NCI-H82 (cell line): ENCODE data around the gene SHTN1.

Source experiments
- DNase-seq: peaks from one replicate; lab custom pipeline; 2025; lab: John Stamatoyannopoulos, UW

Gene SHTN1

DNA sequence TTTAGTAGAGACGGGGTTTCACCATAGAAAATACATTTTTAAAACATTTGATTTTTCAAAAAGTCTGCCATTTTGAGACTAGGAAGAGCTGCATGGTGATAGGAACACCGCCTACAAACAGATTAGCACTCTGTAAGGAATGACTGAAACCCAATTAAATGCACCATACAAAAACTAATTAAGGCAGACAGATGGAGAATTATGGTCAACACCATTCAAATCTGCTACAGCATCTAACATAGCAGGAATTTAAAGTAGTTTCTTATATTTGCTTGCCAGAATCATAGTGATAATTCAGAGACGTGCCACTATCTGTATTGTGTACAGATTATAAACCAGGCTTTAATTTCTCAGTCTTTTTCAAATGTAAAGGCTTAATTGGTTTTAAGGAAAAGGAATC, 87.5 kb downstream of the SHTN1 start:
- DNase-seq: peak; percentile 77

DNA sequence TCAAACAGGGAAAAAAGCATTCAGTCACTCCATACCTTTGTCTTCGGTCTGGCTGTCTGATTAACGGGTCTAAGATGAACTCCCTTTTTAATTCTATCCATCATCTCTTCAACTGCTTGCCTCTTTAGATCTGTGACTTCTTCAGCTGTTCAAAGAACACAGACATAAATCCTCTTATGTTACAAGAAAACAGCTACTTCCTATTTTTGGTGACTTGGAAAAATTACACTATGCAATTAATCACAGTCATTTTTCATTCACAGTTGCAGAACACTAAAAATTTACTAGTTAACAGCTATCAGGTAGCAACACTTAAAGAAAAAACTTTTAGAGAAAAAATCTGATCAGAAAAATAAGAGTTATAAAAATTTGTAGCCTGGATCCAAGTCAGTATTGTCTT, 89.6 kb downstream of the SHTN1 start:
- DNase-seq: no peak

DNA sequence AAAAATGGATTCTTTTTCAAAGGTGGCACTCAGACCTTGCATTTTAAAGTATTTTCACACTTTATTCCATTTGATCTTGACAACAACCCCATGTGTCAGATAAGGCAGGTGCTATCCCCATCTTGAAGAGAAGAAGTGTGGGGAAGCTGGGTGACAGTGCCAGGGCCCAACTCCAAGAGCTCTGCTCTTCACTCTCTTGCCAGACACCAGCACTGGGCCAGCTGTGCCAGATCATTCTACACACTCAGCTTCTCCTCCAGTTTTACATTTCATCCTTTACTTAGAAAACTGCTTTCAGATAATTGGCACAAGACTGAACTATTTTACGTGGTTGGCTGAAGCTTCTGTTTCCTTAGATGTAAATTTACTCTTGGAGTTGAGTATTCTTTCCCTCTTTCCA, 91.3 kb downstream of the SHTN1 start:
- DNase-seq: no peak

DNA sequence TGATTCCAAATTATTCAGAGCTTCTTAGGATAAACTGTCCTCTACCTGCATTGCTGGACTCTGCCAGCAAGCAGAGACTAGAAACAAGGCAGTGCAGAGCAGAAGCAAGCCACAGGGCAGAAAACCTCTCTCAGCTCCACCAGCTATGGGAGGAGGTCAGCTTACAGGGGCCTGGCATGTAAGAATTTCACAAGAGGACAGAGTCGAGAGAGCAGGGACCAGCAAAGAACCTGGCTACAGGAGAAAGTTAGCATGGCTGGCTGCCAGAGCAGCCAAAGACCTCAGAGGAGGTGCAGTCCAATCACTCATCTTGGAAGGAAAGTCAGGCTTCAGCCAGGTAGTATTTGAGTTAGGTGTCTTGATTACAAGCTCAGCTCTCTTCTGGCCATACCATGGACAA, 92.8 kb downstream of the SHTN1 start:
- DNase-seq: no peak

DNA sequence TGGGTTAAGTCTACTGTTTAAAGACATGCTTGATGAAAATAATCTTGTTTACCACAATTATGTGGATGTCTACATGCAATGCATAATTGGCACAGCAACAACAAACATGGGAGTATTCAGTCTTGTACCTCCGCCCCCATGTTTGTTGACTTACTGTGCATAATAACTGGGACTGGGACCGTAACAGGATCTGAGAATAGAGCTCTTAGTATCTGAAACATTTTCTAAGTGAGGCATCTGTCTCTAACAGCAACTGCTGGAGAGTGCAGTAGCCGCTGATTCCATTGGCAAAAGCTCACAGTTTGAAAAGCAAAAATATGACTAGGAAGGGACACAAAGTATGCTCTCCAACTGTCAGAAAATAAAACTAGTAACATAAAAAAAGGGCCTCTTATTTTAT, 94.1 kb downstream of the SHTN1 start:
- DNase-seq: peak; percentile 66

DNA sequence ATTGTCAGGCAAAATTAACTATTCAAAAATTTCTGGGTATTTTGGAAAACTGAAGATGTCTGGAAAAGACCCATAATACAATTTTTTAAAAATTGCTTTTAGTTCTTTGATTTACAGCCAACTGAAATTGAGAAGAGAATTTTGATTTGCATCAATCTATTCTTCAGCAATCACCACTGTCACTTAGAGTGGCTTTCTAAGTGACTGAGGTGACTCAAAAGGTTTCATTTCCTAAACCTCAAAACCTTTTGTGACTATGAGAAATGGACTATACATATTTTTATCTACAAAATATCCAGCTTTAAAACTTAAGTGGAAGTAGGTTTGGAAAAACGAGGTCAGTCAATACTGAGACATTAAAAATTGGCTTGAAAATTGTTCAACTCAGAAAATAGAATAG, 95.7 kb downstream of the SHTN1 start:
- no peak for DNase-seq

DNA sequence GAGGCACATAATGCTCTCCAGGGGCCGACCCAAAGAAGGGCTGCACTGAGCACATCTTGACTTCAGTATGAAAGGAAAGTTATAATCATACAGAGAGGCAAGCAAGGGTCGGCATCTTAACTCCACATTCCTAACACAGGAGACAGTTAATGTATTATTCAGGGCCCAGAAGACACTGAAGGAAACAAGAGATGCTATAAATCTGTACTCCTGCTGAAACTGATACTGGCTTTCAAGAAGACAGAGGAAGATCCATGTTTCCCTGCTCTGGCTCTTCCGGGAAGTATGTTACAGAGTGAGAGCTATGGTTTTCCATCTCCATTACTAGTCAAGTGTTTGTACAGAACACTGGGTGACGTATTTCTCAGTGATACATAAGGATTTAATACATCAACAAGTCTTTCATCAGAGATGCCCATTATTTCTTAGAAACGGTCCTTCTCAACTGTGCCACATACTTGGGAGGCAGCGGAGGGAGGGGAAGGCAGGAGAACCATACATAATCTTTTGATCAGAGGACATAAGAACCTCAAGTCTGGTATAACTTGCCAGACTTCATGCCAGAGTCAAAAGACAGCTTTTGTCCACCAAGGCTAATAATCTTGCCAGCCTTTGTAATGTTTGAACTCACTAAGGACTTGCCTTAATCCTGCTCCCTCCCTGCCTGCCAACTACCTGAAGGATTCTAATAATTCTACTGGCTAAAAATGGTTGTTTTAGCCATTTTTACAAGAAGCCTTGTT, 97.6 kb downstream of the SHTN1 start:
- DNase-seq: peak; percentile 16

DNA sequence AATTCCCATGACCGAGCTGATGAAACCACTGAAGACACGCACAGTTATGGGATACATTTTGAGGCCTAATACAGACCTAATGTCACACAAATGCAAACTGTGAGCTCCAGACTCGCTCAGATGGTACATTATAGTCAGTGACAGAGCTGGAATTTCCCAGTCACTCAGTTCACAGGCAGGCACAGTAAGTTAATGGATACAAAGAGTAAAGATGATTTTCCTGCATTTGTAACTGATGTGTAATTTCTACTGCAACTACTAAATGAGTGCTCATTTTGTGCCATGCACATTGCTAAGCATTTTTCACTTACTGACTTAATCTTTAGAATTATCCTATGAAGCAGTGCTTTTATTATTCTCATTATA, 99.2 kb downstream of the SHTN1 start:
- no peak for DNase-seq

DNA sequence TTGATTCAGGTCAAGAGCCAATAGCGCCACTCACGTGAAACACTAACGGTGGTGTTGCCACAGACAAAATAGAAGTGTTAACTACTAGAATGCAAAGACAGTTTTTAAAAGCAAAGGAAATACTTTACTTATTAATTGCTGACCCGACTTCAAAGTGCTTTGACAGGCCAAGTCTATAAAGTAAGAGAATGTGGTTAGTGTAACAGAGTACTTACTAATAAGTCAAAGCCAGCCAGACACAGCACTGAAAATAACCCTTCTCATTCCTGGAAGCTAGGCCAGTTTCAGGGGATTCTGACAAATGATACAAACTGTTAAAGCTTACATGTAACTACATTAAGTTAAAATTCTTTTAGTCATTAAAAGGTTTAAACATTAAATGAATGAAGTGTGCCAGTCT, 105.4 kb downstream of the SHTN1 start:
- DNase-seq: no peak

DNA sequence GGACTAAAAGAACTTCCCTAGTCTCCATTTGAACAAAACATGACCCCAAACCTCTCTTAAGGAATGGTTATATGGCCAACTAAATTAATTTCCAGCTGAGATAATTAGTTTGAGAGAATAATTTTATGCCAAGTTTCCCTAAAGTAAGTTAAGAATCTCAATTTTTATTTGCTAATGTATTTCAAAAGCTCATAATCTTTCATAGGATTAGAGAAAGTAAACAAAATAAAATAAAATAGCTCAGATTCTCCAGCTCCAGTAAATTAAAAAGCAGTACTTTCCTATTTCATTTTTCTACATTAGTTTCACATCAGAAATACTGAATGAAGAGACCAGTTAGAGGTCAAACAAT, 111.3 kb downstream of the SHTN1 start:
- no peak for DNase-seq

DNA sequence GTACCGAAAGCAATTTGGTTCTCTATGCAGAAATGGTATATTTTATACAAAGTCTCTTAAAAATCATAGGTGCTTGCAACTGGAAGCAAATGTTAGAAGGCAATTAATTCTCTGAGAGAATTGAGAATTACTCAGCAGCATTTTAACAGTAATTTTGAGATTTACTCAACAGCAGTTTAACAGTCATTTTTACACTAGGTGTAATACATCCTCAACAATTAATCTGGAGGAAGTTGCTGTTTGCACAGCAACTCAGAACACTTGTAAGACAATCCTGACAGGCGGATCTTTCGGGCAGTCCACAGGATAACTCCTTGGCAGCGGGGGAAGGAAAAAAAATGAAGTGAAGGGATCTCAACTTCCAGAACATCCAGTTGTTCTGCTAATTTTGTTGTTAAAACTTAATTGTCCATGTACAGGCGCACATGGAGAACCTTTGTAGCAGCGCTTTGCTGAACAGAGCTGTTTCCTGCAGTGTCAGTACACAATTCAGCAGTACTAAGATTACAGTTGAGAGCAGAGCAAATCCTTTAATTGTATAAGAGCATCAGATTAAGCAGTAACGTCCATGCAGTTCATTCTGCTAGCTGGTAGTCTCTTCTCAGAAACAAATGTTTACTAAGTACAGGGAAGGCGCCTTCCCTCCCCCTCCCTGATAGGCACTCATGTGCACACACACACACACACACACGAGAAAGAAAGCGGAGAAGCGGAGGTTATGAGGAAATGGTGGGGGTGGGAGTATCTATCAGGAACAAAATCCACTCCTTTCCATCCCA, 111.9 kb downstream of the SHTN1 start:
- peak; percentile 97 for DNase-seq

DNA sequence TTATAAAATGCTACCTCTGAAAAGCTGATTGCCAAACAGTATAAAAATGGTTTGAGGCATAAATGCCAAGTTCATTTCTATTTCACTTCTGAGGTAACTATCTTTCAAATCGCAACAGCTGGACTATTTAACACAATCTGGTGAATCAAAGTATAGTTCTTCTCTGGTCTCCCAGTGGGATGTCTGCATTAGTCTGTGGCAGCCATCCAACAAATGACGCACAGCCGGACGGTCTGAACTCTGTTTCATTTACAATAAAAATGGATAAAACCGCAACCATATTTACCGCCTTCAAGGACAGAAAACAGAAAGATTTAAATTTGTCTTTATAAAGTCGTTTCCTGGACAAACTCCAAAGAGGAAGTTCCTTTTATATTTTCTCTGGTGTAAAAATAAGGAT, 113.8 kb downstream of the SHTN1 start:
- DNase-seq: no peak

DNA sequence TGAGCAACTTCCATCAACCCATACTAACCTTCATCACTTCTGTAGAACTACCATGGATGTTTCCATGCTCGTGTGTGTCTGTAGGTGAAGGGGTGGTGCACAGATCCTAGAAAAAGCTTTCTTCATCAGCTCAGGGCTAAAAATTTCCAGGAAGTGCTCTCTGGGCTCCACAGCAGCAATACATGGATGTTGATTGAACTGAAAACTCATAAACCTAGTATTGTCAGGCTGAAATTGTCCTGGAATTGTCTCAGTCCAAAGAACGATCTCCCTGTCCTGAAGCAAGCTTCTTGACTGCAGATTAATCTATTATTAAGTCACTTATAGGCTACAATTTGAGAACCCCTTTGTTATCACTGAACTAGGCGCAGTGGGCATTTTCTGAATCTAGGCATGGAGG, 115.9 kb downstream of the SHTN1 start:
- DNase-seq: no peak

DNA sequence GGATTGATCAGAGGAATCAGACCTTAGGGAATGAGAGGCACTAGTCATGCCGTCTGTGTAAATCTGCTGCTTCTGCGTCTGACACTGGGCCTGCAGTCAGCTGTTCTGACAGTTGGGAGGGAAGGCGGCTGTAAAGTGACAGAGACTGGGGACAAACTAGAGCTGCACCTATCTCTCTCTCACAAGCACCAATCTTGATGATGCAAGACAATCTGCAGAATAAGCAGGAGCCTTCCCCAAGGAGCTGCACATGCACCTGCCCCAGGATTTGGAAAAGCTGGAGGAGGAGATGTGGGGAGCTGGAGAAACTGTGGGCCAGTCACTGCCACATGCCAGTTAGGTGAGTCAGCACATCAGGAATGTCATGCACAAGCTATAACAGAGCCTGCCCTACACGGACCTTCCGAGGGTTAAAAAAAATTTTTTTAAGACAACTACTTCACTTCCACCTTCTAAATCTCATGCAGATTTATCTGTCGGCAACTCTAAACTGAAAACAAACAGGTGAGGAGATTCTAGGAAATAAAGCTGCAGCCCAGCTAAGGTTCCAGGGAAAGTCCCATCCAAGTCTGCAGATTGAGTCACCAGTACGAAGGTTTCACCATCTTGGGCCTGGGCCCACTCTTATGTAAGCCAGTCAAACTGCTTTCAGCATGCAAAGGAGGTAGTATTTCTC, 116.5 kb downstream of the SHTN1 start:
- DNase-seq: no peak

DNA sequence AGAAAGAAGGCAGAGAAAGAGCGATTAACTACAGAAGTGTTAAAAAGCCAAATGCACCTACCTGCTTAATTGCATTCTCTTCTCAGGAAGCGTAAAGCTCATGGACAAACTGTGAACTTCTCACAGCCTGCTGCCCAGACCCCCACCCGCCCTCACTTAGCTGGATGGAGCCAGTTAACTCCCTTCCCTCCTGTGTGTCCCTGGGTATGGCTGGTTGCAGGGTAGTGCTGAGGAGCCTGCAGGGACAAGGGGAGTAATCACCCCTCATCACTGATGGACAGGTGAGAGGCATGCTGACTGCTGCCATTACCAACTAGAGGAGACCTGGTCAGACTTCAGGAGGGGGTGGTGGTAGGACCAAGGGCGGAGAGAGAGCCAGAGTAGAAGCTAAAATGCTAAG, 118.2 kb downstream of the SHTN1 start:
- DNase-seq: no peak

DNA sequence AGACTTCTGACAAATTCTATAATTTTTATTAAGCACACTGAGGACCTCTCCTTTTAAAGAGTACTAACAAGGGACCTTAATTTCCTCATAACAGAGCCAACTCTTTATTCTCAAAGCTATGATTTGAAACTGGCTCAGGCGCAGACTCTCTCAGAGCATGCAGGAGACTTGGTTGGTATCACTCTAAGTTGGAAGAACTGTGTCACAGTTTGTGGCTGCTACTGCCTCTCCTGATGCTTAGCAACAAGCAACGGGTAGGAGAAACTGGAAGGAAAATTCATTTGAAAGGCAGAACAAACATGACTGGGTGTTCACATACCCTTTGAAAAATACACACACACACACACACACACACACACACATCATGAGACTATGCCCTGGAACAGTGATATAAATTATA, 122.3 kb downstream of the SHTN1 start:
- DNase-seq: no peak

DNA sequence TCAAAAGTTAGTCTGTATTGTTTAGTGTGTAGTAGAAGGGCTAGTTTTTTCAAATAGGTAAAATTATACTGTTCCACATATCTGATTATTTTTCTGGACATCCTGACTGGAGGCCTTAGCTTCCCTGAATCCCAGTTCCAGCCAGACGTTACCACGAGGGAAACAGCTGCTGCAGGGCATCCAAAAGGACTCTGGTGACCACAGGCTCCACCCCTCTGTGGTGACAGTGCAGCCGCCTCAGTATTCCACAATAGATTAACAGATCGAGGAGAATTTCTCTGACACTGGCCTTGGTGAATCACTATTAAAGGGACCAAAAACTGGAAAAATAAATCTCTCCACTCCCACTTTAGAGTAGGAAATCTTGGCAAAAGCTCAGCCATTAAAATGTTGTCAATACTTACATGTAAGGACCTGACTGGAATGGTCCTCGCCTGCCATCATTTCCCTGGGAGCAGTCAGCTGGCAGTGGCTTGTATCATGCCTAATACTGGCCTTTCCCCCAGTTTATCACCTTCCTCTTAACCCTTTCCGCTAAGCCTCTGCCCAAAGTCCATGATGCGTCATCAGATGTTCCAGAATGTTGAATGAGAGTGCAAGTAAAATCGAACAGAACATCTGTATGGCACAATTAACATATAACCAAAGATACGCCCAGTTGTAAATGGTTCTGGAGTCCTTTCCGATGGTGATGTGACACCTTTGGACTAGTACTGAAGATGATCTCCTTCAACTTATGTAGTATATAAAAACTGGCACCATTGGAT, 124.1 kb downstream of the SHTN1 start:
- peak; percentile 2 for DNase-seq

DNA sequence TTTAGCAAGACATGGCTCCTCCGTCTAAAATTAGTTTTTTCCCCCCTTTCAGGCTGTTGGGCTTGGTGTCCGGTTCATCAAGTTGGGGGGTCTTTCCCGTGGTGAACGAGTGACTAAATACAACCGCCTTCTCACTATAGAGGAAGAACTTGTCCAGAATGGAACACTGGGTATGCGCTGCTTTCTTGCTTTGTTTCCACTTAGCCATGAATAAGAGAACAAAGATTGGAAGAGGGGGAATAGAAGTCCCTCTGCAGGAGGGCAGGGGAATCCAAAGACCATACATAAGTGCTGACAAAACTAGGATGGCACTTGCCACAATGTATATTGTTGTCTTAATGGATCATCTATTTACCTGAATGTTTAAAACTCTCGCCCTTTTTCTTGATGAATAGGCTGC, 125.2 kb downstream of the SHTN1 start:
- no peak for DNase-seq

DNA sequence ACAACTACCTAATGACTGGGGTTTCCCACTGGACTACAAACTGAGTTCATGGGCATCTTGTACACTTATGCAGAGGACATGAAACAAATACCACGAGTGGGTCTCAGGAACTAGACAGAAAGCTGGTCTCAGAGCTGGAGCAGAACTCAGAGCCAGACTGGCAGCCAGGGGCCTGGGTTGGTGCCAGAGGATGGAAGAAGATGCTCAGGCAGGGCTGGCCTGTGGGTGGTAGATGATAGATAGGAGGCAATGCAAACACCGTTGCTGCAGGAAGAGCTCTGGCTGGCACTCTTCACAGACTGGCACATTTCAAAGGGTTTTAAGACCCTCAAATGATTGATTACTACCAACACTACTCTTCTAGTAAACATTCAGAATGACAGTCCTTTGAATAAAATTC, 126.9 kb downstream of the SHTN1 start:
- no peak for DNase-seq

DNA sequence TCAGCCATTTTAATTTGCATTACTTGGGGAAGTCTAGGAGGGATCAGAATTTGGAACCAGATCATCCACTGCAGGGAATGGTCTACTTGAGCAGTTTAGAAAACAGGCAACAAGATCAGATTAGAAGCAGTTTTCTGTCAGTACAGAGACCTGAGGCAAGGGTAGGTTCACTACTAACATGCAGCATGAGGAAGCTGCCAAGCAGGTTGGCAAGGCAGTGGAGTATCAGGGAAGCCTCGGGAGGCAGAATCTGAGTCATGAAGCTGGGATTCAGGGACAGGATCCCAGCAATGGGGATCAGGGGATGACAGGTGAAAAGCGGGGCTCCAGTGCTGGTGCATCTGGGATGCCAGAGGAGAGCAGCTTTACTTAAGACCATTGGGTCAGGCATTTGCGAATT, 127.6 kb downstream of the SHTN1 start:
- no peak for DNase-seq

DNA sequence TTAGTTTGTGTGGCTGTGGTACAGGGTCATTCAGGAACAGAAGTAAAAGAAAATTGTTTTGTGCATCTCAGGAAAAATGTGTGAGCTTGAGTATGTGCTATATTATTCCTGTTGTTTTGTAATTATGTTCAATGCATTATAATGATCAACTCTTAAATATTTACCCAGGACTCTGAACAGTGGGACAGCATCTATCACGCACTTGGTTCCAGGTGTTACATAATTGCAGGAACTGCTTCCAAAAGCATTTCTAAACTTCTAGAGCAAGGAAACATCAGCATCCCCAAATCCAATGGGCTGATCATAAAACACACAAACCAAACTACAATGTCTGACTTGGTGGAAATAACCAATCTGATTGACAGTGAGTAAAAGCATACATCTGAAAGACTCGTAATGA, 129.1 kb downstream of the SHTN1 start:
- no peak for DNase-seq

DNA sequence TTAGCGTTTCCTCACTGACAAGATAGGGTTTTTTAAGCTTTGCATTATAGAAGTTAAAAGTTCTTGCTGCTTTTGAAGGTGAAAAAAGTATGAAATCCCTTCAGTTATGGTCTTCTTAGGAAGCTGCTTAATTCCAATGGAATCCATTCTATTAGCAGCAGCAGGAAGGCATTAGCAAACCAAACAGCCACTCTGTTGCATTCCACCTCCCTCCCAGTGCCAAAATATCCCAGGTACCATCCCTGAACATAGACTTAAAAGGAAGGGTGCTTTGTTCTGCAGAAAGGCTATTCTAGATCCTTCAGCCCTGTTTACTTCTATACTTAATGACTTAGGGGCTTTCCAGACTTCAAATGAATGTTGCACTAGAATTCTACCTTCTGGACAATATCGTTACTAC, 131.9 kb downstream of the SHTN1 start:
- no peak for DNase-seq

DNA sequence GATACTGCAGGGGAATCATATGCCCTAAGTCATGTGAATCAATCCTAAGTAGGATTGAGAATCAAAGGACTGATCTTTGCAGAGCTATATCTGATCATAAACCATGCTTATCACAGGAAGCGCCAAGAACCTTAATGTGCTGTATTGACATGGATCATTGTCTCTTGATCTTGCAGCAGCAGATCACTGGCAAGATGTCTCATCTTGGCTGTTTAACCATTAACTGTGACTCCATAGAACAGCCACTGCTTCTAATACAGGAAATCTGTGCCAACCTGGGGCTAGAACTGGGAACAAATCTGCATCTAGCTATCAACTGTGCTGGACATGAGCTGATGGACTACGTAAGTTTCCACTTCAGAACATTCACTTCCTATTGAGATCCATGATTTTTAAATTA, 134.0 kb downstream of the SHTN1 start:
- DNase-seq: no peak
